Prostate gland (tissue), 2 donors: ENCODE results near the gene CCDC167. TPM values are rescaled to one million over a fixed set of nuclear protein-coding genes. Genes with fewer than 3 reads are reported as not detected.
A peak's percentile ranks its signal among the peaks of the same experiment; 100 is the strongest.

Source experiments
- DNase-seq: peaks from one replicate; pipeline ENCODE4 v3.0.0-alpha.2; 2019; ENCODE audit warnings: low spot score
- H3K27ac ChIP-seq, 2 donors: fragments of 200-600 bp; sonication (generic); 2 replicates each; pipeline ENCODE4 v1.5.1; 2017 to 2019
- H3K27me3 ChIP-seq: fragments of 200-600 bp; sonication (generic); replicated peaks from 2 replicates; pipeline ENCODE4 v1.5.1; 2019; ENCODE audit not compliant: insufficient read depth
- H3K36me3 ChIP-seq, 2 donors: fragments of 200-600 bp; sonication (generic); 1 replicate in 1 of 2; 2 replicates in 1 of 2; pipeline versions ENCODE4 v1.5.1 to v1.8.1; 2017 to 2019
- H3K4me1 ChIP-seq: fragments of 200-600 bp; sonication (generic); replicated peaks from 2 replicates; pipeline ENCODE4 v1.5.1; 2019
- H3K4me3 ChIP-seq, 2 donors: fragments of 200-600 bp; sonication (generic); 2 replicates each; pipeline ENCODE4 v1.5.1; 2017 to 2019
- H3K9me3 ChIP-seq: fragments of 200-600 bp; sonication (generic); 2 replicates; pipeline ENCODE4 v1.5.1; 2017
- CTCF ChIP-seq, 4 experiments: fragments of 200-600 bp in 2 of 4; fragments of 450-650 bp in 2 of 4; sonication (generic) in 2 of 4; IDR thresholded peaks; 1 replicate in 3 of 4; 2 replicates in 1 of 4; pipeline ENCODE4 v1.5.1; 2016 to 2019; ENCODE audit warnings: antibody characterized with exemption in 4 of 4, mild to moderate bottlenecking in 2 of 4, moderate library complexity in 2 of 4
- POLR2A ChIP-seq: fragments of 450-650 bp; IDR thresholded peaks from one replicate; pipeline ENCODE4 v1.6.1; 2016; ENCODE audit warnings: antibody characterized with exemption, mild to moderate bottlenecking
- POLR2AphosphoS5 ChIP-seq: sonication (generic); formaldehyde crosslinking; IDR thresholded peaks from one replicate; pipeline ENCODE4 v1.6.1; 2017; ENCODE audit warnings: antibody characterized with exemption
- WGBS: methylation state at CpG from one replicate; pipeline ENCODE4 v1.1.5; 2018; 5-methylcytosine and 5-hydroxymethylcytosine counted together
- intact Hi-C: fragments of 100-400 bp; cut with DNase I; formaldehyde crosslinking; loops from one replicate; pipeline ENCODE4 v1.14.2; 2022
- total RNA-seq, 2 donors: library from RNA; depleted of rRNA; stranded (reverse); fragments of >200 nt; gene quantifications; one replicate each; pipeline ENCODE4 v1.1.0, GENCODE V29; 2016

Gene CCDC167
- total RNA-seq, 2 donors from 2014 or later: 46.9 to 54.6 TPM

GRCh38 chr6:37491171-37491829 lies 8.4 kb downstream of the CCDC167 start:
- Histone ChIP-seq H3K36me3 (no peaks in the 10 kb centered on the region), H3K9me3 (no peaks in the 10 kb centered on the region), H3K27me3 (no peaks in the 10 kb centered on the region), H3K4me1 (no peaks in the 10 kb centered on the region), H3K4me3 (no peak overlapping the region), H3K27ac (no peak overlapping the region)
- intact Hi-C loops: no loop called here
- 68% methylated on average over 11 of the region's 12 CpGs for whole genome bisulfite sequencing
- peak; percentile 13 for TF ChIP-seq POLR2AphosphoS5
- TF ChIP-seq CTCF (IDR thresholded peaks at IDR 0.05): no peak
- DNase-seq: peak; percentile 48

- H3K4me3 ChIP-seq: no peak overlapping the region
- H3K27me3 ChIP-seq: no peaks in the 10 kb centered on the region
- DNase-seq: no peak
- WGBS: 81% methylated on average over 9 of the region's 9 CpGs
- no peaks in the 10 kb centered on the region for H3K36me3 ChIP-seq
- no peak for TF ChIP-seq POLR2A
- TF ChIP-seq CTCF (IDR thresholded peaks at IDR 0.05): no peak
- no peak for TF ChIP-seq POLR2AphosphoS5
- no peak overlapping the region for H3K27ac ChIP-seq
- H3K4me1 ChIP-seq: no peaks in the 10 kb centered on the region
- intact Hi-C loops: no loop called here
- H3K9me3 ChIP-seq: no peaks in the 10 kb centered on the region
Measured at GRCh38 chr6:37490536-37491170, 9.0 kb downstream of the CCDC167 start.

GRCh38 chr6:37489697-37490336 lies 9.9 kb downstream of the CCDC167 start:
- Histone ChIP-seq H3K9me3 (no peaks in the 10 kb centered on the region), H3K4me1 (no peaks in the 10 kb centered on the region), H3K27me3 (no peaks in the 10 kb centered on the region), H3K4me3 (no peak overlapping the region), H3K36me3 (no peaks in the 10 kb centered on the region), H3K27ac (no peak overlapping the region)
- no peak for DNase-seq
- TF ChIP-seq CTCF (IDR thresholded peaks at IDR 0.05) (no peak), POLR2A (no peak), POLR2AphosphoS5 (no peak)
- intact Hi-C loops: no loop called here
- WGBS: 48% methylated on average over 10 of the region's 10 CpGs

- no peaks in the 10 kb centered on the region for H3K4me1 ChIP-seq
- TF ChIP-seq CTCF (IDR thresholded peaks at IDR 0.05) (no peak), POLR2AphosphoS5 (no peak), POLR2A (no peak)
- WGBS: 38% methylated on average over 1 of the region's 1 CpG
Measured at GRCh38 chr6:37488476-37488875, 11.2 kb downstream of the CCDC167 start.

More at GRCh38 chr6:37488476-37488875, 11.2 kb downstream of the CCDC167 start:
- H3K36me3 ChIP-seq: no peaks in the 10 kb centered on the region
- no peak for DNase-seq
- no peaks in the 10 kb centered on the region for H3K27me3 ChIP-seq
- intact Hi-C loops: no loop called here
- no peak overlapping the region for H3K27ac ChIP-seq
- H3K9me3 ChIP-seq: no peaks in the 10 kb centered on the region
- no peak overlapping the region for H3K4me3 ChIP-seq
